ENCODE data around the gene EXOC3L4. TPM values are rescaled to one million over a fixed set of nuclear protein-coding genes. Genes with fewer than 3 reads are reported as not detected.
A peak's percentile ranks its signal among the peaks of the same experiment; 100 is the strongest.

EXOC3L4 gene
- total RNA-seq, 1 experiment from 2014 or later: 1.4 TPM

DNA sequence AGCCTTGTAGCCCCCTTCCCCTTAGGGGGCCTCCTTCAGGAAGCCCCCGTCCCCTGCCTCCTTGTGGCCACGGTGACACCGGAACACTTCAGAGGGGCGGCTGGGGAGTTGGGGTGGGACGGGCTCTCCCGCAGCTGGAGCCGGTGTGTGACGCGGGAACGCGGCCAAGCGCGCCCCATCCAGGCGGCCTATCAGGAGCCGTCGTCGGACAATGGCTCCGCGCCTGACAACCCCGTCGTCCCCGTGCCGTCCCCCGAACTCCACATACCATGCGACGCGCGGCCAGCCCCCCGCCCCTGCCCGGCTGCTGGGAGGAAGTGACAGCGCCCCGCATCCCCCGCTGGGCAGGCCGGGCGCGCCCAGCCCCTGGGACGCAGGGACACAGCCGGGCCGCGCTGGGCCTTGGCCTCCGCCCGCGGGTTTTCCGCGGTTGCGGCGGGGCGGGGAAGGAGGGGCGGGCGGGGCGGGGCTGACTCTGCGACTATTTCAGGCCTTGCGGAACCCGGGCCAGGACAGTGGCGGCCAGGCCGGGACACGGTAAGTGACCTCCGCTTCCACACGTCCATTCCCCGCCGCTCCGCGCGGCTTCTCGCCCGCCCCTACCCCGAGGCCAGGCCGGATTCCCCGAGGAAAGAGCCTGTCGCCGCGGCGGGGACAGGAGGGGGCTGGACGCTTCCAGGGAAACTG is 28.6 kb downstream of the EXOC3L4 start, which contains the start of gene TNFAIP2:
TSS of gene TNFAIP2 (plus strand) at position 515 of the 687 bp plus-strand sequence. CDS start 2,997 bp downstream, outside the sequence.
- POLR2A ChIA-PET (ENCODE audit: unreplicated experiment): no interaction called here
- TF ChIP-seq EZH2phosphoT487 (IDR thresholded peaks at IDR 0.05; ENCODE audit: borderline replicate concordance, low read length): no peak
- TF ChIP-seq, protein P1, sequence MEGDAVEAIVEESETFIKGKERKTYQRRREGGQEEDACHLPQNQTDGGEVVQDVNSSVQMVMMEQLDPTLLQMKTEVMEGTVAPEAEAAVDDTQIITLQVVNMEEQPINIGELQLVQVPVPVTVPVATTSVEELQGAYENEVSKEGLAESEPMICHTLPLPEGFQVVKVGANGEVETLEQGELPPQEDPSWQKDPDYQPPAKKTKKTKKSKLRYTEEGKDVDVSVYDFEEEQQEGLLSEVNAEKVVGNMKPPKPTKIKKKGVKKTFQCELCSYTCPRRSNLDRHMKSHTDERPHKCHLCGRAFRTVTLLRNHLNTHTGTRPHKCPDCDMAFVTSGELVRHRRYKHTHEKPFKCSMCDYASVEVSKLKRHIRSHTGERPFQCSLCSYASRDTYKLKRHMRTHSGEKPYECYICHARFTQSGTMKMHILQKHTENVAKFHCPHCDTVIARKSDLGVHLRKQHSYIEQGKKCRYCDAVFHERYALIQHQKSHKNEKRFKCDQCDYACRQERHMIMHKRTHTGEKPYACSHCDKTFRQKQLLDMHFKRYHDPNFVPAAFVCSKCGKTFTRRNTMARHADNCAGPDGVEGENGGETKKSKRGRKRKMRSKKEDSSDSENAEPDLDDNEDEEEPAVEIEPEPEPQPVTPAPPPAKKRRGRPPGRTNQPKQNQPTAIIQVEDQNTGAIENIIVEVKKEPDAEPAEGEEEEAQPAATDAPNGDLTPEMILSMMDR (conservative IDR thresholded peaks at IDR 0.05; ENCODE audit: low read depth, low read length): no peak
- H3K9ac ChIP-seq (ENCODE audit: low read length): peak within 1 kb of the TSS; percentile 74
- H3K27me3 ChIP-seq (ENCODE audit: low read length): no peaks in the 10 kb centered on the region
- H4K20me1 ChIP-seq (ENCODE audit: low read length): 0 out of 2 replicates have a peak, but pooled peaks cover 6% of the 10 kb centered on the region
- peaks cover 43% of the 10 kb centered on the region for H3K79me2 ChIP-seq (ENCODE audit: low read length)
- no TSS peak for BruUV-seq (replicated peaks)
- H3K9me2 ChIP-seq (replicated peaks; ENCODE audit: low read length): no peaks in the 10 kb centered on the region
- no peak within 1 kb of the TSS for H3K27ac ChIP-seq (ENCODE audit: low read length)
- intact Hi-C loops (cut with micrococcal nuclease): no loop called here
- DNase-seq: no peak
- CTCF ChIA-PET: interaction anchor here (0.5 to 1.0 kb wide), 3 partner anchors 13 to 173 kb away, joined by 3 to 4 read pairs (median 3); no protein-coding TSS in a partner anchor
- ATAC-seq: peak; percentile 21
- peak within 1 kb of the TSS; percentile 80 for H3K4me3 ChIP-seq (ENCODE audit: low read length)
- H3K4me1 ChIP-seq (ENCODE audit: insufficient read depth, low read length): peaks cover 41% of the 10 kb centered on the region
- H2AFZ ChIP-seq (ENCODE audit: low read length): peak within 1 kb of the TSS; percentile 81
- H3K9me3 ChIP-seq (ENCODE audit: low read length): no peaks in the 10 kb centered on the region
- no peaks in the 10 kb centered on the region for H3K36me3 ChIP-seq (ENCODE audit: low read depth, low read length)
- no peaks in the 10 kb centered on the region for H3F3A ChIP-seq (ENCODE audit: low read length, unreplicated experiment)
- H3K4me2 ChIP-seq (ENCODE audit: low read length): peak within 1 kb of the TSS; percentile 88

DNA sequence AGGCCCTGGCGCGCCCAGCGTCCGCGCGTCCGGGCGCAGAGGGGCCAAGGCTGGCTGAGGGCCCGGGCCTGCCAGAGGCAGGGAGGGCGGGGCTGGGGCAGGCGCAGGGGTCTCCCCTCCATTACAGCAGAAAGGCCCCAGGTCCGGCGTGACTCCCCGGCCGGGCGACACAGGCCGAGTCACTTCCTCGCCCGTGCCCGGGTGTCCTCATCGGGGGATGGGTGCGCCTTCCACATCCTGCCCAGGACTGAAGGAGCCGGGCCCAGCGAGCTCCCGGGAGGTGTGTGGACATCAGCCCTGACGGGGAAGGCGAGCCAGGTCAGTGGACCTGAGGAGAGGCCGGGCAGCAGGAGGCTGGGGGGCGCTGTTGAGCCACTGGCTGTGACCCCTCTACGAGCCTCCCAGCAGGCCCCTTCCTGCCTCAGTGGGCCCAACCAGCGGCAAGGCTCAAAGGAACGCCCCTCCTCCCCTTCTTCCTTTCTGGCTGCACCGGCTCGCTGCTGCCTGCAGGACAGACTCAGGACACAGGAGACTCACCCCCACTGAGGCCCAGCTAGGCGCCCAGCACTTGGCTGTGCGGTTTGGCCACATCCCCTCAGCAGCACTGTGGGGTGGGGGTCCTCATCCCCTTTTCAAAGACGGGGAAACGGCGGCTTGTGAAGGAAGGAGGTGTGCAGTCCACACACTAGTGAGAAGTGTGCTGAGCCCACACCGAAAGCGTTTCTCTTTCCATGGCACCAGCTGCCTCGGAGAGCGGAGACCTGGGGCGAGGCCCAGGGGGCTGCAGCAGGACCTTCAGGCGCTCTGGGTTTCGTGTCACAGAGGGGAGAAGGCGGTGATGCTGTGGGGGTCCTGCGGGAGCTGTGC is 29.3 kb downstream of the EXOC3L4 start:
- ChIA-PET POLR2A (ENCODE audit: unreplicated experiment) (no interaction called here), CTCF (interaction anchor here (0.5 to 1.0 kb wide), 4 partner anchors 14 to 172 kb away, joined by 3 to 4 read pairs (median 4); no protein-coding TSS in a partner anchor)
- no peaks in the 10 kb centered on the region for H3K36me3 ChIP-seq (ENCODE audit: low read depth, low read length)
- H3K9me2 ChIP-seq (replicated peaks; ENCODE audit: low read length): no peaks in the 10 kb centered on the region
- TF ChIP-seq, protein P1 (conservative IDR thresholded peaks at IDR 0.05; ENCODE audit: low read depth, low read length): peak; percentile 59
- no peak for TF ChIP-seq EZH2 (IDR thresholded peaks at IDR 0.05; ENCODE audit: low read length, unreplicated experiment)
- H3K27me3 ChIP-seq (ENCODE audit: low read length): no peaks in the 10 kb centered on the region
- no peak overlapping the region for H3K27ac ChIP-seq (ENCODE audit: low read length)
- H3K9ac ChIP-seq (ENCODE audit: low read length): peak overlapping the region; percentile 74
- peak overlapping the region; percentile 88 for H3K4me2 ChIP-seq (ENCODE audit: low read length)
- H3K9me3 ChIP-seq (ENCODE audit: low read length): no peaks in the 10 kb centered on the region
- 0 out of 2 replicates have a peak, but pooled peaks cover 6% of the 10 kb centered on the region for H4K20me1 ChIP-seq (ENCODE audit: low read length)
- H2AFZ ChIP-seq (ENCODE audit: low read length): peak overlapping the region; percentile 77
- BruUV-seq (replicated peaks): TSS peak; percentile 71
- intact Hi-C loops (cut with micrococcal nuclease): no loop called here
- peaks cover 49% of the 10 kb centered on the region for H3K4me1 ChIP-seq (ENCODE audit: insufficient read depth, low read length)
- peaks cover 44% of the 10 kb centered on the region for H3K79me2 ChIP-seq (ENCODE audit: low read length)
- H3K4me3 ChIP-seq (ENCODE audit: low read length): peak overlapping the region; percentile 80
- H3F3A ChIP-seq (ENCODE audit: low read length, unreplicated experiment): peaks cover 3% of the 10 kb centered on the region
- DNase-seq: peak; percentile 44
- peak; percentile 41 for ATAC-seq
